Measurements from ENCODE around the gene NKAPD1. TPM values are rescaled to one million over a fixed set of nuclear protein-coding genes. Genes with fewer than 3 reads are reported as not detected.
A peak's percentile ranks its signal among the peaks of the same experiment; 100 is the strongest.
"Not testable (repeated sequence)": the region's sequence is repeated elsewhere in the genome, so short reads cannot be mapped to it uniquely, and the experiment has no call there.

The NKAPD1 gene
- total RNA-seq, 4 donors from 2014 or later, result 13.7 to 20.4 (median 16.1) TPM

- H3K9me3 ChIP-seq, result no peaks in the 10 kb centered on the region
- H3K4me3 ChIP-seq, result peak overlapping the region; percentile 66 to 95 (median 76)
- intact Hi-C loops (cut with DNase I), result loop anchor here (10.0 kb wide), 2 partner anchors 211 to 1229 kb away; partner anchors contain the start of genes ALG9, CFAP68, FDXACB1 and TTC12
- DNase-seq (ENCODE audit: extremely low spot score), result no peak
- TF ChIP-seq POLR2A (IDR thresholded peaks at IDR 0.05; ENCODE audit: low read depth) (no peak), CTCF (IDR thresholded peaks at IDR 0.05) (no peak), POLR2AphosphoS5 (IDR thresholded peaks at IDR 0.05) (no peak), EP300 (IDR thresholded peaks at IDR 0.05) (no peak)
- WGBS, result 1% methylated on average over 18 of the region's 19 CpGs
- no peaks in the 10 kb centered on the region for H3K27me3 ChIP-seq
- peaks cover 50 to 76% (median 70%) of the 10 kb centered on the region in 4 donors for H3K36me3 ChIP-seq
- H3K4me1 ChIP-seq, result peaks cover 41 to 47% (median 43%) of the 10 kb centered on the region in 4 donors
- peak overlapping the region; percentile 79 to 84 (median 83) for H3K27ac ChIP-seq (replicated peaks in 1 of 4)
Observed at GRCh38 chr11:112085822-112086421, 11.8 kb downstream of the NKAPD1 start.

GRCh38 chr11:112086422-112087191 is 12.5 kb downstream of the NKAPD1 start, which contains the start of the genes SDHD and TIMM8B:
SDHD (plus strand) TSS chr11:112086873; CDS start chr11:112086908, 35 bp downstream.
TIMM8B (minus strand) TSS chr11:112086756; CDS start chr11:112086723, 33 bp downstream.
- H3K27me3 ChIP-seq, result no peaks in the 10 kb centered on the region
- peaks cover 48 to 77% (median 70%) of the 10 kb centered on the region in 4 donors for H3K36me3 ChIP-seq
- TF ChIP-seq POLR2A (IDR thresholded peaks at IDR 0.05; ENCODE audit: low read depth), result peak; percentile 56
- peak; percentile 12 to 37 (median 31) for TF ChIP-seq CTCF (IDR thresholded peaks at IDR 0.05)
- peak; percentile 90 to 97 for TF ChIP-seq POLR2AphosphoS5 (IDR thresholded peaks at IDR 0.05)
- TF ChIP-seq EP300 (IDR thresholded peaks at IDR 0.05), result no peak
- peak; percentile 98 for DNase-seq (ENCODE audit: extremely low spot score)
- H3K4me3 ChIP-seq, result peak within 1 kb of the TSS; percentile 66 to 95 (median 76)
- intact Hi-C loops (cut with DNase I), result loop anchor here (10.0 kb wide), 2 partner anchors 212 to 1228 kb away; partner anchors contain the start of genes ALG9, CFAP68, FDXACB1 and TTC12
- WGBS, result under 1% methylated on average over 41 of the region's 45 CpGs
- peak within 1 kb of the TSS; percentile 79 to 84 (median 83) for H3K27ac ChIP-seq (replicated peaks in 1 of 4)
- H3K9me3 ChIP-seq, result no peaks in the 10 kb centered on the region
- H3K4me1 ChIP-seq, result peaks cover 41 to 47% (median 43%) of the 10 kb centered on the region in 4 donors

- no peak for DNase-seq (ENCODE audit: extremely low spot score)
- Histone ChIP-seq H3K4me3 (peak overlapping the region; percentile 66 to 95 (median 76)), H3K4me1 (peaks cover 41 to 47% (median 43%) of the 10 kb centered on the region in 4 donors), H3K27me3 (no peaks in the 10 kb centered on the region), H3K9me3 (no peaks in the 10 kb centered on the region), H3K36me3 (peaks cover 51 to 77% (median 70%) of the 10 kb centered on the region in 4 donors), H3K27ac (replicated peaks in 1 of 4) (peak overlapping the region; percentile 79 to 84 (median 83))
- TF ChIP-seq CTCF (IDR thresholded peaks at IDR 0.05) (no peak), POLR2AphosphoS5 (IDR thresholded peaks at IDR 0.05) (no peak), EP300 (IDR thresholded peaks at IDR 0.05) (no peak), POLR2A (IDR thresholded peaks at IDR 0.05; ENCODE audit: low read depth) (no peak)
- 21% methylated on average over 10 of the region's 10 CpGs for WGBS
- intact Hi-C loops (cut with DNase I), result loop anchor here (10.0 kb wide), 2 partner anchors 212 to 1228 kb away; partner anchors contain the start of genes ALG9, CFAP68, FDXACB1 and TTC12
Observed at GRCh38 chr11:112087212-112087611, 13.1 kb downstream of the NKAPD1 start.

GRCh38 chr11:112095302-112095701 is 21.2 kb downstream of the NKAPD1 start:
- H3K9me3 ChIP-seq; H3K27ac ChIP-seq (replicated peaks in 1 of 4); H3K4me1 ChIP-seq; intact Hi-C loops (cut with DNase I); H3K4me3 ChIP-seq; H3K27me3 ChIP-seq; DNase-seq (ENCODE audit: extremely low spot score): not testable (repeated sequence)
- WGBS, result 94% methylated on average over 2 of the region's 2 CpGs
- peaks cover 57 to 91% (median 71%) of the 10 kb centered on the region in 4 donors for H3K36me3 ChIP-seq

GRCh38 chr11:112096194-112096593 is 22.1 kb downstream of the NKAPD1 start:
- no peaks in the 10 kb centered on the region for H3K9me3 ChIP-seq
- peaks cover 0 to 7% (median 0%) of the 10 kb centered on the region in 4 donors for H3K4me1 ChIP-seq
- intact Hi-C loops (cut with DNase I), result no loop called here
- H3K36me3 ChIP-seq, result peaks cover 51 to 82% (median 62%) of the 10 kb centered on the region in 4 donors
- H3K27me3 ChIP-seq, result no peaks in the 10 kb centered on the region
- no peak overlapping the region for H3K4me3 ChIP-seq
- DNase-seq (ENCODE audit: extremely low spot score), result no peak
- no peak for TF ChIP-seq POLR2AphosphoS5 (IDR thresholded peaks at IDR 0.05)
- no peak for TF ChIP-seq CTCF (IDR thresholded peaks at IDR 0.05)
- TF ChIP-seq POLR2A (IDR thresholded peaks at IDR 0.05; ENCODE audit: low read depth), result no peak
- TF ChIP-seq EP300 (IDR thresholded peaks at IDR 0.05), result no peak
- no peak overlapping the region for H3K27ac ChIP-seq (replicated peaks in 1 of 4)
